ENCODE measurements around the gene BRD3OS. TPM values are rescaled to one million over a fixed set of nuclear protein-coding genes. Genes with fewer than 3 reads are reported as not detected.

The BRD3OS gene
- total and polyA plus RNA-seq, 2 of the 13 experiments (the other 11 are each of a cell fraction or from before 2014, with no cell fraction given): 4.9 to 5.7 TPM

- TF ChIP-seq ZBTB26 (CRISPR knock-in tag; IDR thresholded peaks at IDR 0.05; ENCODE audit: borderline replicate concordance) (no peak), ZNF142 (CRISPR knock-in tag; IDR thresholded peaks at IDR 0.05) (0 out of 2 replicates have a peak, but pooled peaks have one; percentile 62), TFAP4 (IDR thresholded peaks at IDR 0.05; ENCODE audit: borderline replicate concordance, low read depth) (peak; percentile 88), SRF (IDR thresholded peaks at IDR 0.05; ENCODE audit: low read depth, low read length) (no peak), XRCC5 (optimal IDR thresholded peaks at IDR 0.05; ENCODE audit: low read length) (peak; percentile 59), ZNF124 (CRISPR knock-in tag; IDR thresholded peaks at IDR 0.05) (0 out of 2 replicates have a peak, but pooled peaks have one; percentile 37), SIN3A (IDR thresholded peaks at IDR 0.05; ENCODE audit: borderline replicate concordance, low read depth, low read length) (peak; percentile 73; the same call in 1 of the 2 replicates), ZFY (CRISPR knock-in tag; IDR thresholded peaks at IDR 0.05) (peak; percentile 73), ZBTB42 (CRISPR knock-in tag; IDR thresholded peaks at IDR 0.05) (peak; percentile 8; the same call in 1 of the 2 replicates), ZMYM4 (CRISPR knock-in tag; IDR thresholded peaks at IDR 0.05) (peak; percentile 43; the same call in 1 of the 2 replicates), ZNF7 (CRISPR knock-in tag; IDR thresholded peaks at IDR 0.05) (no peak), ZFX (CRISPR knock-in tag; IDR thresholded peaks at IDR 0.05; ENCODE audit: low read depth) (peak; percentile 78), MXD1 (CRISPR knock-in tag; IDR thresholded peaks at IDR 0.05) (0 out of 2 replicates have a peak, but pooled peaks have one; percentile 72), ZNF740 (CRISPR knock-in tag; IDR thresholded peaks at IDR 0.05) (0 out of 2 replicates have a peak, but pooled peaks have one; percentile 28), HOXA3 (CRISPR knock-in tag; IDR thresholded peaks at IDR 0.05) (peak; percentile 56; the same call in 1 of the 2 replicates), FOXA1 (IDR thresholded peaks at IDR 0.05) (no peak), FOXA1 (CRISPR knock-in tag; IDR thresholded peaks at IDR 0.05) (peak; percentile 82), ZSCAN29 (CRISPR knock-in tag; conservative IDR thresholded peaks at IDR 0.05) (0 out of 2 replicates have a peak, but pooled peaks have one; percentile 44), TBL1XR1 (IDR thresholded peaks at IDR 0.05; ENCODE audit: borderline replicate concordance, low read length, partially characterized antibody) (no peak), POGZ (CRISPR knock-in tag; IDR thresholded peaks at IDR 0.05) (peak; percentile 40; the same call in 1 of the 2 replicates), ZNF234 (CRISPR knock-in tag; conservative IDR thresholded peaks at IDR 0.05) (no peak; the same call in 1 of the 2 replicates), ZNF12 (CRISPR knock-in tag; IDR thresholded peaks at IDR 0.05) (0 out of 2 replicates have a peak, but pooled peaks have one; percentile 11)
These were observed 45.9 kb upstream of the BRD3OS start (continued) for GRCh38 chr9:133979273-133979920.
